GM12874 (cell line): ENCODE measurements around the gene PELI1.

ENCODE experiments used
- CTCF ChIP-seq: IDR thresholded peaks from 2 replicates; pipeline ENCODE4 v1.5.1; 2011; ENCODE audit warnings: low read depth, mild to moderate bottlenecking, control low read depth, low read length, moderate library complexity; ENCODE audit not compliant: insufficient read depth

Gene PELI1

DNA sequence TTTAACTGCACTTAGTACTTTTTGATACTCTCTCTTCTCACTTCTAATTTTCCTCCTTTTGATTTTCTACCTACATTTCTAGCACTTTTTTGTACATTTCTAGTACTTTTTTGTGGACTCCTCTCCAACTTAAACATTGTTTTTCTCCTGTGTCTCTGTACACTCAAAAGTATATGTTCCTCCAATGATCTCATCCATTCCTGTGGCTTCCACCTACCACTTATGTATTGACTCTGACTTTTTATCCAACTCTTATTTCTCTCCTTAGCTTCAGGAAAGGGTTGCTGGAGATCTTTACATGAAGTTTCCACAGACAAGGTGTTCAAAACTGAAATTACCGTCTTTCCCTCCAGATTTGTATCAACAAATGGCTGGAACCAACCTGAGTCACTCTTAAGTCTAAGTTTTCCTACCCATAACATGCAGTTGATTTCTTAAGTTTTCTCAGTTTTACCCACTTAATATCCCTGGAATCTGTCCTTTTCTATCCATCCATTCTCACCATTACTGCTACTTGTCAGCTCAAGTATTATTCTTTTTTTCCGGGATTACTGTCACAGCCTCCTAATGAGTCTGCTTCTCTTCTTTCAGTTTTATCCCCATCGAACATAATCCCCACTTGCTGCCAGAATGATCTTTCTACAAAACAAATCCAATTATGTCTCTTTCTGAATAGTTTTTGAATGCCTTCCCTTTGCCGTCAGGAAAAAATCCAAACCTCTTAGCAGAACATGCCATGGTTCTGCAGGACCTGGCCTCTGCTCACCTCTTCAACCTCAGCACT is 22.6 kb upstream of the PELI1 start:
- no peak for TF ChIP-seq CTCF

DNA sequence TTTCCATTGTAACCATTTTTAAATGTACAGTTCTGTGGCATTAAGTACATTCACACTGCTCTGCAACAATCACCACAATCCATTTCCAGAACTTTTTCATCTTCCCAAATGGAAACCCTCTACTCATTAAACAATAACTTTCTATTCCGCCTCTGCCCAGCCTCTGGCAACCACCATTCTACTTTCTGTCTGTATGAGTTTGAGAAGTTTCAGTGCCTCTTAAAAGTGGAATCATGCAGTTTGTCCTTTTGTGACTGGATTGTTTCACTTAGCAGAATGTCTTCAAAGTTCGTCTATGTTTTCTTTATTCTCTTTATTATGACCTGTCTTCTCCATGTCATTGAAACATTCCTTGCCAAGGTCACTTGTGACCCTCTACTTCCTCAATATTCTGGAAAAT is 22.0 kb upstream of the PELI1 start:
- no peak for TF ChIP-seq CTCF

DNA sequence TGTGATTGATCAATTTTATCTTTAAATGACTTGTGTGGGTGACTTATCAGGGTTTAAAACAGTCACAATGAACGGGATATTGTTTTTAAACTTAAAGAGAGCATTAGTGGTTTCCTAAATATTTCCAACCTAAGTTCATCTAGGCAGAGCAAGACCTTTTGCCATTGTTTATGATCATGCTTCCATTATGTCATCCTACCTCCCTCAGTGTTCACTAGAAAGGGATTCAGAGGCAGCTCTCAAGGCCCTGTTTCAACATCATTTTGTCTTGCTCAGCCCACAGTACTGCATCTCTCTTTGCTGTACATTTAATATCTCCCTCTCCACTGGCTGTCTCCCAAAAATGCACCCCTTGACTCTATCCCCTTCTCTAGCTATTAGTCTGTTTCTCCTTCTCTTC is 21.5 kb upstream of the PELI1 start:
- TF ChIP-seq CTCF: no peak

- no peak for TF ChIP-seq CTCF
Observed at GRCh38 chr2:64164629-64165028, 20.4 kb upstream of the PELI1 start.

DNA sequence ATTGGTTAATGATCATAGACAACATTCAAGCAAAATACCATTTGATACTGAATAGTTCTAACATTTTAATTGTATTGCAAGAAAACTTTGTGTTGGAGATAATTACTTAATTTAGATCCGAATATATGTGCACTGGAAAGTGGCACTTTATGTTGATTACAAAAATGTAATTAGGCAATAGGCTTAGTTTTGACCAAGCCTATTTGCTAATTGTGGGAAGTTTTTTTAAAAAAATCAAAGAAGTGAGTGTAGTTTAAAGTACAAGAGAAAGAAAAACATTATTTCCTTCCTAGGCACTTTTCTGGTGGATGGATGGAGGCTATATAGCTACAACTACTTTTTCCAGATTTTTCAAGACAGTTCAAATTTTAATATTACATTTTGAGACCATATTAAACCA is 18.3 kb upstream of the PELI1 start:
- no peak for TF ChIP-seq CTCF

DNA sequence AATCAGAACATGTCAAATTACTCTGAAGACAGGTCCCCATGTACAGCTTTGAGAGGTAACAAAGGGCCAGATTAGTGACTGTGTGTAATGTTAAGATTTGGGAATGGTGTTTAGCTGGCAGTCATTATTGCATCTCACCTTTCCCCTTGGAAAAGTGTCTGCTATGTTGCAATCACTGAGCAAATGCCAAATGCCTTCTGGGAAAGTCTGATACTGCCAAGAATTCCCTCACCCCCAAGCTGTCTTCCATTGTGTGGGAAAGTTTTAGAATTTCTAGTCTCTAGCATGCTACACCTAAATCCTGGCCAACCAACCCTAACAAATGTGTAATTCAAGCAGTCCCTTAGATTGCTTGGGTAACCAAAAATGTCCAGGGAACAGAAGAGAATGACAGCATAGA is 13.6 kb upstream of the PELI1 start:
- no peak for TF ChIP-seq CTCF

DNA sequence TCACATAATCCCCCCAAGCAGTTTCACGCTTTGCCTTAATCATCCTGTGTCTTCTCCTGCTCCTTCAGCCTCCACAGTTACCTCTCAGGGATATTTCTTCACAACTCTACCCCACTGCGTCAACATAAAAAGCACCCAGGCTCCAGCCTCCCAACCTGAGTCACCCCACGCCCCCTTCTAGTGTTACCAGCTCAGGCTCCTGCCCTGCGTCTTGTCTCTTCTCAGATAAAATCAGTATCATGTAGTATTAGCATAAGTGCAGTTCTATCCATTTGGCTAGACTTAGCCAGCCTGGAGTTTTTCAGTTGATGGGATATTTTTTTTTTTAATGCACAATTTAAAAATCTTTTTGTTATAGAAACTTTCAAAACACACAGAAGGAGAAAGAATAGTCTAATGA is 9.6 kb upstream of the PELI1 start:
- no peak for TF ChIP-seq CTCF

GRCh38 chr2:64151476-64151875 is 7.3 kb upstream of the PELI1 start:
- TF ChIP-seq CTCF: no peak
